Stimulated activated CD8-positive, alpha-beta memory T cell treated with anti-CD3 and anti-CD28 coated beads, Interleukin-7, amount 100 ng/mL, for 4 hours (primary cell): Measurements from ENCODE around the gene EGR1.
A peak's percentile ranks its signal among the peaks of the same experiment; 100 is the strongest.
"Not testable (repeated sequence)": the region's sequence is repeated elsewhere in the genome, so short reads cannot be mapped to it uniquely, and the experiment has no call there.

Experiments used
- DNase-seq, 2 donors: peaks; one replicate each; pipeline ENCODE4 v3.0.0-alpha.2; 2020; ENCODE audit warnings: low read depth in 2 of 2

Gene EGR1

DNA sequence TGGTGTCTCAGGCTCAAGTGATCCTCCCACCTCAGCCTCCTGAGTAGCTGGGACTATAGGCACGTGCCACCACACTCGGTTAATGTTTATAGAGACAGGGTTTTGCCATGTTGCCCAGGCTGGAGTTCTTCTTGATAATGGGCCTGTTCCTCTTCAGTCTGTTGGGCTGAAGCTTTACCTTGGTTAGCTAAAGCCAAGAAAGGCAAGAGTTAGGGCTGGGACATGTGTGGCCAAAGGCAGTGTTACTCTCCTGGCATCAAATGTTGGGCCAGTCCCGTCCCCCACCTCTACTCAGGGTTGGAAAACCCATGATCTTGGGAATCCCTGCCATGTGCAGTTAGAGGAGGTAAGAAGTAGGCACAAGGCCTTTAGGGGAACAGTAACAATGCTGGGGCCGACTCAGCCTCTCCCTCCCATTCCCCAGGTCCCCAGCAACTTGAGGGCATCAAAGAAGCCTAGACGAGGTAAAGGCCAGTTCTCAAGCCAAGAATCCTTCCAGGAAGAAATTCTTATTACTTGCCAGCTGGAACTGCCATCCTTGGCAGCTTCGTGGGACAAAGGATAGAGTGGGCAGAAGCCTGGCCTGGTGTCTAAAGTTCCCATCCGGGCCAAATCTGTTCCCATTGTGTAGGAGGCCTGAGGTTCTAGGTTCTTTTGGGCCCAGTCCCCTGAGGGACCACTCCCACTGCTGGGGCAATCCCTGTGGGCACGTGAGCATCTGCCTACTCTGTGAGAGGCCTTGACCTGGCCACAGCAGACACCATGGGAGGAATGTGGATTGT lies 4.5 kb downstream of the EGR1 start:
- no peak for DNase-seq

GRCh38 chr5:138470322-138471051 lies 5.2 kb downstream of the EGR1 start:
- no peak for DNase-seq

DNA sequence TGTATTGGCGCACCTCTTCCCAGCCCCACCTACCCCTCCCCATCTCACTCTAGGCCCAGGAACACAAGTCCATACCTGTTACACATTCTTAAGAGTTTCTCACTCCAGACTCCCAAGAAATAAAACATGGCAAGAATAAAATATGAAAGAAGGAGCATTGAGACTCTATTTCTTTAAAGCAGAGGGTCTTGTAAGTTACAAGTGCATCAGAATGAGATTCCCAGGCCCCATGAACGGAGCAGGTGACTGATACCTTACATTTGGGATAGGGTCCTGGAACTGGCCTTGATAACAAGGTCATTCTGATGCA lies 5.7 kb downstream of the EGR1 start:
- DNase-seq: no peak

- DNase-seq: no peak
Observed at GRCh38 chr5:138472353-138472752, 7.1 kb downstream of the EGR1 start.

- DNase-seq: not testable (repeated sequence)
Observed at GRCh38 chr5:138473151-138473550, 7.9 kb downstream of the EGR1 start.

DNA sequence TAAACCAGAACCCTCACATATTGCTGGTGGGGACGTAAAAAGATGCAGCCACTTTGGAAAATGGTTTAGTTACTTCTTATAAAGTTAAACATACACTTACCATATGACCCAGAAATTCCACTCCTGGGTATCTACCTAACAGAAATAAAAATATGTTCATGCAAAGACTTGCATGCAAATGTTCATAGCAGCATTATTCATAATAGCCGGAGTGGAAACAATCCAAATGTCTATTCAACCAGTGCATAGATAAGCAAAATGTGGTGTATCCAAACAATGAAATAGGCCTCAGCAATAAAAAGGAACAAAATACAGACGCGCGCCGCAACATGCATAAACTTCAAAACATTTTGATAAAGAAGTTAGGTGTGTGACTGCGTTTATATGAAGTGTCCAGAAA lies 11.6 kb downstream of the EGR1 start:
- no peak for DNase-seq

GRCh38 chr5:138482638-138483037 lies 17.4 kb downstream of the EGR1 start:
- DNase-seq: no peak

- DNase-seq: no peak
Observed at GRCh38 chr5:138488481-138488945, 23.2 kb downstream of the EGR1 start.

DNA sequence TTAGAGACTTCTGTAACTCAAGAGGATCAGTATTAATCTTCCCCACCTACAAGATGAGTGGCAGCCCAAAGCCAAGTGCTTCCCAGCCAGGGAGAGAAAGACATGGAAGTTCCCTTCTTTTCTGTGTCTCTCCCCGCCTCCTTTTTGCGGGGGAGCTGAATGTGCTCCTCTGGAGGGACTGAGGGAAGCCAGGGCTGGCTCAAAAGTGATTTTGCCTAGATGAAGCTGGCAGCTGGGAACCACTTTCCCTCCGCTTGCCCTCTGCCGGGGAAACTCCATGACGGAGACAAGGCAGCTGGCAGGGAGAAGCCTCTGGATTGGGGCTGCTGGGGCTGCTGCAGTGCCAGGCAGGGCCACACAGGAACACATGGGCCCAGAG lies 24.4 kb downstream of the EGR1 start:
- no peak for DNase-seq

DNA sequence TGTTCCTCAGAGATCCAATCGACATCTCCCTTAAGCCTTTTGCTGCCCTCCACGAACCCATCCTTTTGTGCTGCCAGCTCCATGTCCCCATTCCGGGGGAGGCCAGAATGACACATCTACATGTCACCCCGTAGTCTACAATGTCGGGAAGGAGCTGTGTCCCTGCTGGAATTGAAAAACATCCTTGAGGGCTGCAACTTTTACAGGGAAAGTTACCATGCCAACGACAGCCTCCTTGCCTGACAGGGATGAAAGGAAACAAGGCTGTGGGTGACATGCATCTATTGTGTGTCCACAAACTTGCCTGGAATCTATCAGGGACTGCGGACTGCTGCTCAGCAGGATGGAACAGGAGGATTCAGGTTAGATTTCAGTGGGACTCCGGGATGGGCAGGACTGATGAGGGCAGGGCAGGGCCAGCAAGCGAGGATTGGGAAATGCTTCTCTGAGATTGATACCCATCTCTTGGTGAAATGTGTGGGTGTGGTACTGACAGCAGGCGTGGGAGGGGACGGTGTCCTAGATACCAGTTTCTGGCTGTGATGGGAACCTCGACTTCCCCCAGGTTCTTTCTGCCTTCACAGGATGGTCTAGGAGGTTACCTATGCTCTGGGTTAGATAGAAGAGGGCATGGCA lies 25.5 kb downstream of the EGR1 start:
- no peak for DNase-seq

GRCh38 chr5:138491284-138491648 lies 26.0 kb downstream of the EGR1 start:
- no peak for DNase-seq

GRCh38 chr5:138491669-138492559 lies 26.6 kb downstream of the EGR1 start:
- peak; percentile 65 to 82 for DNase-seq

DNA sequence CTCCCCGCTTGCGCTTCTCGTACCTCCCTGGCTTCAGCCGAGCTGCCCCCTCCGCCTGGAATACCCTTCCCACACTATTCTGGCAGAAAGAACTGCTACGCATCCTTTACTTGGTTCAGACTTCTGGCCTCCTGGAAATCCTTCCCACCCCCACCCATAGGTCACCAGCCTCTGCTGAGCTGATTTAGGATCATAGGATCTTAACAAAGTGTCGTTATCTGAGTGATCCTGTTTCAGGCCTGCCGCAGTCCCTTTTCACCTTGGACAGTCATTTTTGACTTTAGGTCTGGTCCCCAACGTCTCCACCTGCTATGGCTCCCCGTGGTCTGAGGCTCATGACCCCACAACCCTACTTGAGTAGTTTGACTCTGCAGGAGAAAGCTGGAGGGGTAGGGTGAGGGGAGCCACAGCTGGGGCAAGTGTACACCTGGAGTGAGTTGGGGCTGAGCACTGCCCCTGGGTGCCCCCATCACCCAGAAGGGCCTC lies 27.3 kb downstream of the EGR1 start:
- DNase-seq: no peak

GRCh38 chr5:138495351-138495750 lies 30.1 kb downstream of the EGR1 start:
- no peak for DNase-seq

GRCh38 chr5:138498376-138498775 lies 33.1 kb downstream of the EGR1 start:
- no peak for DNase-seq

- DNase-seq: no peak
Observed at GRCh38 chr5:138502121-138502520, 36.8 kb downstream of the EGR1 start.

DNA sequence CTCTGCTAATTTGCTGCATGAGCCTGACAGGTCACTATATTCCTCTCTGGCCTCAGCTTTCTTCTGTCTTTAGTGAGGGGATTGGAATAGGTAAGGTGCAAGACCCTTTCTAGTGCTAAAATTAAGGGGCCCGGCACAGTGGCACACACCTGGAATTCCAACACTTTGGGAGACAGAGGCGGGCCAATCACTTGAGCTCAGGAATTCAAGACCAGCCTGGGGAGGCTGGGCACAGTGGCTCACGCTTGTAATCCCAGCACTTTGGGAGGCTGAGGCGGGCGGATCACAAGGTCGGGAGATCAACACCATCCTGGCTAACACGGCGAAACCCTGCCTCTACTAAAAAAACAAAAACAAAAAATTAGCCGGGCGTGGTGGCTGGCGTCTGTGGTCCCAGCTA lies 37.2 kb downstream of the EGR1 start:
- DNase-seq: no peak

DNA sequence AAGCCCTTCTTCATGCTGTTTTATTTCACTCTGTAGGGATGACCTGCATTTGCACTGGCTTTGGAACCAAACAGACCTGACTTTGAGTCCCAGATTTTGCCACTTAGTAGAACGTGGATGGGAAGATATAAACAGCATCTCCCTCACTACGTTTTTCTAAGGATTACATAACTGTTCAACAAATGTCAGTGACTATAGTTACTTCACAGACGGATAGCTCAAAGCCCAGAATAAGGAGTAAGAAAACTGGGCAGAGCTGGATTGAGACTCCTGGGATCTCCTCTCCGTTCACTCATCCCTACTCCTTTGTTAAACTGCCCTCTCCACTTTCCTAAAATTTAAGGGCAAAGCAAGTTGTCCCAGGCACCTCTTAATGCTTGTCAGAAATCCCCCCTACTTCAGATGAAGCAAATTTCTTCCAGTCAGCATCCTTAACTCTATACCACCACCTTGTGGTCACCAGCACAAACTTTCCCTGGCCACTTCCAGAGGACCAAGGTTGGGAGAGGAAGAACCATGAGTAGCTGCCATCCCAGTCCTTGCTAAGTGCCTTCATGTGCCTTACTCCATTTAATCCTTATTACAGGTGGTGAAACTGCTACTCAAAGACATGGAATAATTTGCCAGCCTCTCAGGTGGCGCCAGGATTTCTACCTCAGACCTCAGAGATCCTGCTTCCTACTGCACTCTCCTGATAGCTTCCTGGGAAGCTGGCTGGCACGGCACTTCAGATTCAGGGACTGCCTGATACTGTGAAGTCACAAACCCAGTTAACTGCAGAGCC lies 38.4 kb downstream of the EGR1 start:
- peak in 1 of 2 donors; percentile 19 for DNase-seq

GRCh38 chr5:138504799-138505198 lies 39.5 kb downstream of the EGR1 start:
- DNase-seq: no peak

DNA sequence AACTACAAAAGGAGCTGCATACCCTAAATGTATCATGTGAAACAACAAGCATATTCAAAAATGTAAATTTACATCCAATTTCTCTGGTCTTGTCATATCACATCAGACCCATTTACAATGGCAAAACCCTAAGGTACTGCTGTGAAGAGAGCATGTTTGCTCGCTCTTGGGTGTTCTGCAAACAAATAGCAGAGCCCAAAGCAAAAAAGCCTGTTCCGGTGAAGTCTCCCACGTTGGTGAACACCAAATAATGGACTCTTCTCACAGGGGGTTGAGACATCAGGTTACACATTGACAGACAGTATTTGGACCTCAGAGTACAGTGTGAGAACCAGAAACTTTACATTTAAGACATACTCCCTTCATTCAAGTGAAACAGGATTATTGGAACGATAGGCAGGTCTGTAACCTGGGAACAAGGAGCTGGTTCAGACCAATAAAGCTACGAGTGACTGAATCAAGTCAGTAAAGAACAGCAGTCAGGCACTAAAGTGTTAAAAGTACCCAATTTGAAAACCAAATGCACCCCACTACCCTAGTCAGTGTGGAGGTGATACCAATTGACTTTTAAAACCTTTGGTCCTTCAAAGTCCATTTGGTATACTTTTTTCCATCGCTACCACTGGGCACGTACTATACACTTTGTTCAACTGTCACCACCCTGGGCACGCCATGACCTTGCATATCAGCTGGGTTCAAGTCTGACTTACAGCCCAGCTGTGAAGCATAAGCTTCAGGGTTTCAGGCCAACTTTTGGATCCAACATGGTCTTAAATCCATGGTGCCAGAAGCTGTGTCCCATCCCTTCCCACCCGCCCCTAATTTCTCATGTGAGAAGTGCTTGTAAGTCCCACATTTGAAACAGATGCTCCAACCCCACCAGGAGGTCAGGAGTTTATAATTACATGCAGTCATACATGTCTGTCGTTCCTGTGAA lies 41.4 kb downstream of the EGR1 start:
- DNase-seq: no peak
